Testis (tissue), 3 donors: Measurements from ENCODE around the gene SORT1. TPM values are rescaled to one million over a fixed set of nuclear protein-coding genes. Genes with fewer than 3 reads are reported as not detected.

ENCODE experiments used
- DNase-seq: peaks from one replicate; pipeline ENCODE4 v3.0.0-alpha.2; 2019
- H3K27ac ChIP-seq, 2 donors: fragments of 200-600 bp; sonication (generic); one replicate each; pipeline ENCODE4 v1.5.1; 2019
- H3K27me3 ChIP-seq: fragments of 200-600 bp; sonication (generic); one replicate; pipeline ENCODE4 v1.5.1; 2019
- H3K36me3 ChIP-seq: fragments of 200-600 bp; sonication (generic); one replicate; pipeline ENCODE4 v1.5.1; 2017; ENCODE audit warnings: low read depth; ENCODE audit errors: missing control alignments
- H3K4me1 ChIP-seq: fragments of 200-600 bp; sonication (generic); one replicate; pipeline ENCODE4 v1.5.1; 2019
- H3K4me3 ChIP-seq, 2 donors: fragments of 200-600 bp; sonication (generic); one replicate each; pipeline ENCODE4 v1.5.1; 2017 to 2019
- H3K9me3 ChIP-seq: fragments of 200-600 bp; sonication (generic); one replicate; pipeline ENCODE4 v1.5.1; 2017
- CTCF ChIP-seq, 3 experiments: fragments of 450-650 bp in 2 of 3; fragments of 200-600 bp in 1 of 3; sonication (generic) in 1 of 3; IDR thresholded peaks; one replicate each; pipeline ENCODE4 v1.5.1; 2016 to 2019; ENCODE audit warnings: antibody characterized with exemption in 3 of 3, mild to moderate bottlenecking in 2 of 3, moderate library complexity in 1 of 3
- POLR2A ChIP-seq: fragments of 450-650 bp; IDR thresholded peaks from one replicate; pipeline ENCODE4 v1.6.1; 2017; ENCODE audit warnings: antibody characterized with exemption, mild to moderate bottlenecking, moderate library complexity
- WGBS, 2 donors: methylation state at CpG; one replicate each; pipeline ENCODE4 v1.1.5; 2018; 5-methylcytosine and 5-hydroxymethylcytosine counted together
- intact Hi-C: fragments of 100-400 bp; cut with DNase I; formaldehyde crosslinking; loops from one replicate; pipeline ENCODE4 v1.15.1; 2023; ENCODE audit warnings: low total_unique reads
- polyA plus RNA-seq: library from polyadenylated mRNA; stranded (reverse); fragments of 350-450 nt; fragmentation: Illumina TruSeq; extraction: RNeasy Lipid Tissue Mini Kit (QIAGEN cat#74804); gene quantifications from one replicate; pipeline ENCODE4 v1.2.3, GENCODE V29; 2014; ENCODE audit warnings: low read depth, low replicate concordance; ENCODE audit not compliant: insufficient read depth
- total RNA-seq, 2 donors: library from RNA; depleted of rRNA; stranded (reverse); fragments of >200 nt; gene quantifications; one replicate each; pipeline ENCODE4 v1.2.3, GENCODE V29; 2016

The SORT1 gene
- total and polyA plus RNA-seq, 3 donors from 2014 or later = 110 to 212 (median 174) TPM

GRCh38 chr1:109404838-109405237 is 7.1 kb upstream of the SORT1 start:
- Histone ChIP-seq H3K27me3 (no peaks in the 10 kb centered on the region), H3K9me3 (no peaks in the 10 kb centered on the region), H3K4me1 (no peaks in the 10 kb centered on the region), H3K4me3 (no peak overlapping the region), H3K27ac (no peak overlapping the region), H3K36me3 (no peaks in the 10 kb centered on the region)
- 87 to 88% methylated on average over 4 of the region's 4 CpGs for WGBS, 2 donors
- intact Hi-C loops = loop anchor here (5.0 kb wide), 1 partner anchor 143 kb away; no protein-coding TSS in a partner anchor
- TF ChIP-seq CTCF (IDR thresholded peaks at IDR 0.05) (no peak), POLR2A (no peak)
- DNase-seq = no peak

- no peaks in the 10 kb centered on the region for H3K36me3 ChIP-seq
- H3K9me3 ChIP-seq = no peaks in the 10 kb centered on the region
- no peak overlapping the region for H3K27ac ChIP-seq
- no peaks in the 10 kb centered on the region for H3K27me3 ChIP-seq
- peaks cover 10% of the 10 kb centered on the region for H3K4me1 ChIP-seq
- intact Hi-C loops = loop anchor here (5.0 kb wide), 1 partner anchor 140 kb away; no protein-coding TSS in a partner anchor
- DNase-seq = no peak
- TF ChIP-seq POLR2A (no peak), CTCF (IDR thresholded peaks at IDR 0.05) (no peak)
- H3K4me3 ChIP-seq = no peak overlapping the region
Observed at GRCh38 chr1:109402025-109402424, 4.3 kb upstream of the SORT1 start.

GRCh38 chr1:109400035-109400655 is 2.4 kb upstream of the SORT1 start:
- intact Hi-C loops = loop anchor here (5.0 kb wide), 1 partner anchor 138 kb away; no protein-coding TSS in a partner anchor

GRCh38 chr1:109399326-109399957 is 1.7 kb upstream of the SORT1 start:
- H3K9me3 ChIP-seq = no peaks in the 10 kb centered on the region
- no peak overlapping the region for H3K4me3 ChIP-seq
- TF ChIP-seq POLR2A = no peak
- peak; percentile 72 to 88 (median 81) for TF ChIP-seq CTCF (IDR thresholded peaks at IDR 0.05)
- peak; percentile 46 for DNase-seq
- no peaks in the 10 kb centered on the region for H3K27me3 ChIP-seq
- no peaks in the 10 kb centered on the region for H3K36me3 ChIP-seq
- H3K27ac ChIP-seq = peak overlapping the region; percentile 82 to 88
- intact Hi-C loops = loop anchor here (5.0 kb wide), 1 partner anchor 117 kb away; the partner anchor contains the start of gene PSRC1
- 29 to 32% methylated on average over 2 of the region's 2 CpGs for WGBS, 2 donors
- H3K4me1 ChIP-seq = peaks cover 21% of the 10 kb centered on the region

More at GRCh38 chr1:109400035-109400655, 2.4 kb upstream of the SORT1 start:
- WGBS, 2 donors = 76 to 79% methylated on average over 3 of the region's 3 CpGs
- Histone ChIP-seq H3K4me1 (peaks cover 18% of the 10 kb centered on the region), H3K27me3 (no peaks in the 10 kb centered on the region), H3K36me3 (no peaks in the 10 kb centered on the region), H3K9me3 (no peaks in the 10 kb centered on the region), H3K4me3 (no peak overlapping the region), H3K27ac (peak overlapping the region in 1 of 2 donors; percentile 82)
- no peak for DNase-seq
- TF ChIP-seq CTCF (IDR thresholded peaks at IDR 0.05) (no peak), POLR2A (no peak)
